Esophagus (tissue), 2 donors: ENCODE results near the gene RASGRF1. TPM values are rescaled to one million over a fixed set of nuclear protein-coding genes. Genes with fewer than 3 reads are reported as not detected.
"Not testable (repeated sequence)": the region's sequence is repeated elsewhere in the genome, so short reads cannot be mapped to it uniquely, and the experiment has no call there.

Source experiments
- H3K27ac ChIP-seq, 2 donors: one replicate each; pipeline ENCODE4 v1.5.1; 2013; ENCODE audit warnings: low read depth in 2 of 2, mild to moderate bottlenecking in 2 of 2, inconsistent platforms in 1 of 2, low read length in 1 of 2, moderate library complexity in 1 of 2
- H3K27me3 ChIP-seq, 2 donors: one replicate each; pipeline ENCODE4 v1.6.1; 2013; ENCODE audit warnings: low read length in 2 of 2, control low read depth in 1 of 2, mild to moderate bottlenecking in 1 of 2; ENCODE audit not compliant: insufficient read depth in 2 of 2, control insufficient read depth in 1 of 2
- H3K36me3 ChIP-seq, 2 donors: one replicate each; pipeline ENCODE4 v1.6.1; 2013; ENCODE audit warnings: low read length in 1 of 2; ENCODE audit not compliant: control insufficient read depth in 2 of 2, insufficient read depth in 2 of 2
- H3K4me1 ChIP-seq, 2 donors: one replicate each; pipeline ENCODE4 v1.6.1; 2013; ENCODE audit warnings: low read length in 1 of 2; ENCODE audit not compliant: control insufficient read depth in 2 of 2, insufficient read depth in 2 of 2
- H3K4me3 ChIP-seq, 2 donors: one replicate each; pipeline ENCODE4 v1.5.1; 2013; ENCODE audit warnings: low read length in 2 of 2, mild to moderate bottlenecking in 2 of 2, low read depth in 1 of 2, moderate library complexity in 1 of 2
- H3K9me3 ChIP-seq, 2 donors: one replicate each; pipeline ENCODE4 v1.6.1; 2013; ENCODE audit warnings: mild to moderate bottlenecking in 2 of 2, low read depth in 1 of 2, low read length in 1 of 2, moderate library complexity in 1 of 2; ENCODE audit not compliant: control insufficient read depth in 2 of 2, insufficient read depth in 1 of 2
- WGBS, 2 donors: extraction: QIAGEN DNeasy Blood & Tissue Kit; methylation state at CpG; one replicate each; pipeline ENCODE4 v1.1.7; 2013; 5-methylcytosine and 5-hydroxymethylcytosine counted together
- polyA plus RNA-seq, 2 donors: library from polyadenylated mRNA; stranded (reverse); fragments of 200-250 nt; gene quantifications; one replicate each; pipeline ENCODE4 v1.2.3, GENCODE V29; 2013
- donor health status: healthy with polysubstance abuse.
- donor health status: Bipolar disorder and iron deficiency.

The RASGRF1 gene
- polyA plus RNA-seq, 2 donors: 0.02 to 0.04 TPM

- H3K4me1 ChIP-seq: no peaks in the 10 kb centered on the region
- H3K27ac ChIP-seq: no peak overlapping the region
- WGBS, 2 donors: 66 to 73% methylated on average over 12 of the region's 12 CpGs
- H3K4me3 ChIP-seq: no peak overlapping the region
- H3K9me3 ChIP-seq: peaks cover 0 to 2% of the 10 kb centered on the region in 2 donors
- no peaks in the 10 kb centered on the region for H3K36me3 ChIP-seq
- H3K27me3 ChIP-seq: no peaks in the 10 kb centered on the region
Measured at GRCh38 chr15:79122991-79123390, 32.4 kb upstream of the RASGRF1 start.

- H3K9me3 ChIP-seq: peaks cover 0 to 2% of the 10 kb centered on the region in 2 donors
- WGBS, 2 donors: 82 to 84% methylated on average over 5 of the region's 5 CpGs
Measured at GRCh38 chr15:79122391-79122790, 31.8 kb upstream of the RASGRF1 start.

DNA sequence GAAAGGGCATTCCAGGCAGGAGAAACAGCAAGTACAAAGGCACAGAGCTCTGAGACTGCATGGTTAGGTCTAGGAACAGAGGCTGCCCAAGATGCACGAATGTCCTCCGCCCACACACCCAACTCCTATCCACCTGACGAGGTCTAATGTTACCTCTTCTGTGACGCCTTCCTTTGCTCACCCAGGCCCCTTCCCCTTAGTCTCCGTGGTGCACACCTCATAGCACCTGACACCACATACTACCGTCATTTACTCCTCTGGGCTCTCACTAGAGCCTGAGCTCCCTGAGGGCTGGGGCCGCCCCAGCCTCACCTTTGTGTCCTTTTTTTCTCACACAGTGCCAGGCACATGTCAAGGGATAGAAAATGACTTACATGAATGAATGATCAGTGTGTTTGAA lies 31.0 kb upstream of the RASGRF1 start:
- Histone ChIP-seq H3K27me3 (no peaks in the 10 kb centered on the region), H3K4me3 (no peak overlapping the region), H3K27ac (no peak overlapping the region), H3K4me1 (no peaks in the 10 kb centered on the region), H3K36me3 (no peaks in the 10 kb centered on the region), H3K9me3 (no peaks in the 10 kb centered on the region)
- 82 to 86% methylated on average over 7 of the region's 7 CpGs for WGBS, 2 donors

More at GRCh38 chr15:79122391-79122790, 31.8 kb upstream of the RASGRF1 start:
- no peaks in the 10 kb centered on the region for H3K27me3 ChIP-seq
- no peak overlapping the region for H3K4me3 ChIP-seq
- H3K4me1 ChIP-seq: no peaks in the 10 kb centered on the region
- H3K27ac ChIP-seq: no peak overlapping the region
- no peaks in the 10 kb centered on the region for H3K36me3 ChIP-seq

DNA sequence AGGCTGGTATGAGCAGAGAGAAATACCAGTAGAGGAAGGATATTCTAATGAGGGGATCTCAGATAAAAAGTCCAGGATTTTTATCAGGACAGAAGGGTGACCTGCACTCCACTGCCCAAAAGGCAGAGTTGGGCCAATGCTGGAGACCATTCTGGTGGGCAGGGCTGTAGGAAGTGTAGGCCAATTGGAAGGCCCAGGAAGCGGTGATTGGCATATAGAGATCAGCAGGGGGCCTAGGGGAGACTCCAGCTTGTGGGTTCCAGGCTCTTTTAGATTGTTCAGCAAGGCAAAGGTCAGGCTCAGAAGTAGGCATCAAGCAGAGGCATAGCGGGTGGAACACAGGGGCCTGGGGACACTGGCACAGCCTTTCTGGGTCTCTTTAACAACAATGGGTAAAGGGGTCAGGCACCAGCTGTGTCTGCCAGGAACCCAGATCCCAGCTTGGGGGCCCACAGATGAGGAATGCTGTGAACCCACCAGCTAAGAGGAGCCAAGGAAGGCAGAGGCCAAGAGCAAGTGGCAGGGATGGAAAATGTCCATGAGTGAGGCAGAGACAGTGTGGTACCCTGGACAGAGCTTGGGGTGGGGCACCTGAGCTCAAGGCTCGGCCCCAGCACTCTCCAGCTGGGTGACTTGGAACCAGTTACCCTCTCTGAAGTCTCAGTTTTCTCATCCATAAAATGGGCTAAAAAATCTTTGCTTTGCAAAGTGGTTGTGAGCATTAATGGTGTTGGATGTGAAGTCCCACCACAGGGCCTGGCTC lies 27.0 kb upstream of the RASGRF1 start:
- Histone ChIP-seq H3K9me3 (no peaks in the 10 kb centered on the region), H3K27ac (no peak overlapping the region), H3K4me3 (no peak overlapping the region), H3K4me1 (no peaks in the 10 kb centered on the region), H3K27me3 (no peaks in the 10 kb centered on the region), H3K36me3 (no peaks in the 10 kb centered on the region)
- WGBS, 2 donors: 63% methylated on average over 3 of the region's 3 CpGs

GRCh38 chr15:79116771-79117170 lies 26.2 kb upstream of the RASGRF1 start:
- H3K36me3 ChIP-seq: no peaks in the 10 kb centered on the region
- H3K4me3 ChIP-seq: no peak overlapping the region
- H3K27ac ChIP-seq: no peak overlapping the region
- H3K4me1 ChIP-seq: no peaks in the 10 kb centered on the region
- WGBS, 2 donors: 91 to 95% methylated on average over 4 of the region's 4 CpGs
- H3K9me3 ChIP-seq: no peaks in the 10 kb centered on the region
- no peaks in the 10 kb centered on the region for H3K27me3 ChIP-seq

DNA sequence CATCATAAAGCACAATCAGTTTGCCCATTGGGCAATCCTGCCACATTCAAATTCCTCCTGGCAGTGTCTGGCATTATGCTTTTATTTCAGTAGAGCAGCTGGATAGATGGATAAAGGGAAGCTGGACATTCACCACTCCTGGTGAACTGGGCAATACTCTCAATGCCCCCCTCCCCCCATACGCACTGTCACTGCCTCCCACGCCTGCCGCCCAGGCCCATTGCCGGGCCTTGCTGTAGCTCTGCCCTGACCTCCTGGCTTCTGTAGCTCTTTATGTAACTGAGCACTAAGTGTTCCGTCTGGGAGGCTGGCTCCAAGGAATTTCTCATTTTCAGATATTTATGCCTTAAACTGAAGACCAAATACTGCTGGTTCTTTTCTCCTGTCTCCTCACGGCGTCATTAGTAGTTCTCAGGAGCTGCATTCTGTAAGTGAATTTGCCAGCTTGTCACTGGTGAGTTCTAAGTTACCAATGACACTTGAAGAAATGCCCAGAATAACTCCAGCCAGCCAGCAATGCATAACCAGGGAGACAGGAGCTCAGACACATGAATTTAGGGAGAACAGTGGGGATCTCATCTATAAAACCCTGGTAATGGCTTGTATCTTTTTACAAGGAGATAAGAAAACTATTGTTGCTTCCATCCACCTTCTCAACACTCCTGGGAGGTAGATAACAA lies 25.5 kb upstream of the RASGRF1 start:
- H3K36me3 ChIP-seq: no peaks in the 10 kb centered on the region
- no peaks in the 10 kb centered on the region for H3K4me1 ChIP-seq
- H3K27me3 ChIP-seq: no peaks in the 10 kb centered on the region
- H3K4me3 ChIP-seq: no peak overlapping the region
- WGBS, 2 donors: 72 to 74% methylated on average over 7 of the region's 7 CpGs
- H3K27ac ChIP-seq: no peak overlapping the region
- H3K9me3 ChIP-seq: no peaks in the 10 kb centered on the region

DNA sequence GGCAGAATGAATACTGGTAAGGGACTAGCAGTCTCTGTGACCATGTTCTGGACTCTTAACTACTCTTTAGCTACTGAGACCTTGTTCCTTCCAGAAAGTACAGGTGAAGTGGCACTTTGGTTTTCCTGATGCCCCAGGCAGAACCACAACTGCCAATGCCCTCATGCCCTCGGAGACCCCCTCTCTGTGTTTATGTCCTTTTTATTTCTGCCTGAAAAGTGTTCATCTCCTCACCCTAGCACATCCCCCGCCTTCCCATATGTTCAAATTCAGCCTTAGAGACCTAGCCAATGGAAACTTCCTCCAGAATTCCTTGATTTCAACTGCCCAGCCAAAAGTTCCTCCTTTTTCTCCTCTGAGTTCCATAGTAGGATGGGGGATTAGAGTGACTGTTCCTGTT lies 23.3 kb upstream of the RASGRF1 start:
- Histone ChIP-seq H3K4me1 (no peaks in the 10 kb centered on the region), H3K27me3 (no peaks in the 10 kb centered on the region), H3K27ac (no peak overlapping the region), H3K4me3 (no peak overlapping the region), H3K9me3 (no peaks in the 10 kb centered on the region), H3K36me3 (no peaks in the 10 kb centered on the region)
- 66 to 73% methylated on average over 2 of the region's 2 CpGs for WGBS, 2 donors

- H3K27me3 ChIP-seq, H3K4me1 ChIP-seq, H3K9me3 ChIP-seq, H3K36me3 ChIP-seq, H3K4me3 ChIP-seq, H3K27ac ChIP-seq: not testable (repeated sequence)
Measured at GRCh38 chr15:79111404-79111803, 20.8 kb upstream of the RASGRF1 start.

GRCh38 chr15:79105141-79105540 lies 14.6 kb upstream of the RASGRF1 start:
- H3K9me3 ChIP-seq: no peaks in the 10 kb centered on the region
- H3K27me3 ChIP-seq: peaks cover 3 to 4% of the 10 kb centered on the region in 2 donors
- no peaks in the 10 kb centered on the region for H3K36me3 ChIP-seq
- no peak overlapping the region for H3K4me3 ChIP-seq
- WGBS, 2 donors: 87 to 91% methylated on average over 4 of the region's 4 CpGs
- H3K4me1 ChIP-seq: no peaks in the 10 kb centered on the region
- no peak overlapping the region for H3K27ac ChIP-seq

GRCh38 chr15:79102595-79102994 lies 12.0 kb upstream of the RASGRF1 start:
- 82 to 83% methylated on average over 6 of the region's 6 CpGs for WGBS, 2 donors
- no peaks in the 10 kb centered on the region for H3K9me3 ChIP-seq
- peaks cover 4 to 7% of the 10 kb centered on the region in 2 donors for H3K27me3 ChIP-seq
- no peak overlapping the region for H3K27ac ChIP-seq
- H3K4me1 ChIP-seq: no peaks in the 10 kb centered on the region
- H3K36me3 ChIP-seq: no peaks in the 10 kb centered on the region
- H3K4me3 ChIP-seq: no peak overlapping the region
